Activated CD8-positive, alpha-beta memory T cell treated with anti-CD3 and anti-CD28 coated beads, Interleukin-2, amount 50 U/mL, for 24 hours (primary cell): ENCODE results near the gene KANSL1L.
"Not testable (repeated sequence)": the region's sequence is repeated elsewhere in the genome, so short reads cannot be mapped to it uniquely, and the experiment has no call there.

ENCODE experiments used
- DNase-seq: peaks from one replicate; pipeline ENCODE4 v3.0.0-alpha.2; 2020; ENCODE audit errors: extremely low read depth

KANSL1L gene

GRCh38 chr2:210179351-210179990, 8.3 kb upstream of the KANSL1L start:
- no peak for DNase-seq

- no peak for DNase-seq
Observed at GRCh38 chr2:210177769-210178168, 6.6 kb upstream of the KANSL1L start.

- not testable (repeated sequence) for DNase-seq
Observed at GRCh38 chr2:210177115-210177514, 5.9 kb upstream of the KANSL1L start.

DNA sequence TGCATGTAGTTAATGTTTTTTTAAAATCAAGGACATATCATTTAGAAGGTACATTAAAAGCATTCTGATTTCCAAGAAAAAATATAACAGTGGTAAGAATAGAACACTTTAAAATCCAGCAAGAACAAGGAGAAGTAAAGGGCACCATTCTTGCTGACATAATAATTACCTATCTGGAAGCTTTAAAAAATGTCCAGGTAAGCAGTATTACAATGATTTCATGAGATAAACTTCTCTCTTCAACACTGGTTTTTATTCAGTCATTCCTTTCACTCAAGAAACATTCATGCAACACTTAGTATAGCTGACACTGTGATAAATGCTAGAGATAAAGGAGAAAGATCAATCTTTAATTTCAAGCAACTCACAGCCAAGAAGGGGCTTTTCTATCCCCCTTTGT, 2.9 kb upstream of the KANSL1L start:
- no peak for DNase-seq

DNA sequence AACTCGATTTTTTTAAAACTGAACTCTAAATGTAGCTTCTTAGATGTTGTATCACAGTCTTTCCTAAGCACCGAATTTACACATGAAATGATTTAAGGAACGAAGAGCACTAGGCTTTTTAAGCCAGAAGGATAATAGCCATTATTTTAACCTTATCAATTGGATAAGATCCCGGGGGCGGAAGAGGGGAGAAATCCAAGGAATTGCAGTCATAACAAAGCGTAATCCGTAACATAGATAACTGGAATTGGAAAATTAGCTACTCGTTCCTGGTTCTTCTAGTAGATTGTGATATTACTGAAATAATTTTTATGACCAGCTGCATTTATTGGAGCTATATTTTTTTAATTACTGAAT, 988 bp upstream of the KANSL1L start:
- DNase-seq, result no peak

DNA sequence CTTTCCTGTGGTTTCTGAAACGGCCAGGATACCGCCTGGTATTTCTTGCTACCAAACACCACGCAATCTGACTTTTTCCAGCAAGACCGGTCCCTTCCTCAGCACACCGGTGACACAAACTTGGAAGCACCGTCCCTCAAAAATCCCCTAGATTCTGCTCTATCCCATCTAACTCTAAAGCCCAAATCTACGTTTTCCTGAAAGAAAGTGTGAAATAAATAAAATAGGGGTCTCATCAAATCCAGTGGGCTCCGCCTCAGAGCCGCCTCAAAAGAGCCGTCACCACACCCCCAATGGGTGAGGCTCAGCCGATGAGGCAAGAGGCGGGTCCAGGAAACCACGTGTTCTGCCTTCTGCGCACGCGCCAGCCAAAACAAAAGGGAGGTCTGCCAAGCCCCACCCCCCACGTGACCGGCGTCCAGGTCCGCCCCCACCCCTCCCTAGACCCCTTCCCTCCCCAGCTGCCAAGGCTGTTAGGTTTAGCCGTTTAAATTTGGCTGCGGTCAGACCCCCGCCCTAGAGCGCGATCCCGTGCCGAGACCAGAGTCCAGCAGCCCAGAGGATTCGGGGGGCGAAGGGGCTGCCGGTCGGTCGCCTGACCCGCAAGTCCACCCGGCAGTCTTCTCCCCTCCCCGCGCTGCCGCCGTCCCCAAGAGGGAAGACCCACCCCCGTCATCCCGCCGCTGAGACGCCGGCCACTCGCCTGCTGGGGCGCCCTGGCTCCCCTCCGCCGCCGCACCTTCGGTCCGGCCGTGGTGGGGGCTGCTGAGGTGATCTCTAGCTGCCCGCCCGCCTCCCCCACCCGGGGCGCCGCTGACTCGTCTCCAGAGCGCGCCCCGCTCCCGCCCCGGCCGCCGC, 534 bp downstream of the KANSL1L start:
- DNase-seq, result peak; percentile 94

DNA sequence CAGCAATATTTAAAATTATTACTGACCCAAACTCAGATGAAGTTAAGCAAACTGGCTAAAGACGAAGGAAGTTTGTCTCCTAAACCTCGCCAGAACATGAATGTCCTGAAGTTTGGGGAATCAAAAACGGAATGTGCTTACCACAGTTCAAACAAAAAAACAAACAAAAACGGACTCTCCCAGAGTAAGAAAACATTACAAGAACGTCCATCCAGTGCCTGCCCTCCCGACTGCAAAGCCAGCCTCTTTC, 1.1 kb downstream of the KANSL1L start:
- no peak for DNase-seq

DNA sequence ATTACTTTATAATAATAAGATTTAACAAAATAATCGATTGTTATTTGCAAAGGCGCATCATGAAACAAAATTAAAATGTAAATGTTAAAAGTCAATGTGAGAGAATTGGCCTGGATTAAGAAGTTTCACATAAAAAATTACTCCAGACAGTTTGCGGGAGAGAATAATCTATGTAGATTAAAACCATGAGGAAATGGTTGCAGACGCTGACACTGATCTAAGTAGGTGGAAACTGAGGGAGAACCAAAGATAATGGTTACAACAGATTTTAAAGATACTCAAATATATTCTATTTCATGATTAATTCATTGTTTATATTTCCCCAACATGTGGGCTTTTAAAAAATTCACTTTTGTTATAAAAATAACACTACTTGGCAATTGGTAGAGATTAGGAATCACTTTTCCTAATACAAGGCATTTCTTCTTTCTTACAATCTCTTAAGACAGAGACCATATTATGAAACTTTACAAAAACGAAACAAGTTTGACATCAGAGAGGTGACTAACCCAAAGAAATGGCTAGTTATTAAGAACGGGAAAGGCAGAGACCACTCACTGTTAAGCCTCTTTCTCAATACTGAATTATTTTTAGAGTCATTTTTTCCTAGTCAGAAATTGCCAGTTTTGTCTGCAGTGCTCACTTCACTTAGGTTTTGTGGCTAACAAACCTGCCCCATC, 1.6 kb downstream of the KANSL1L start:
- no peak for DNase-seq

DNA sequence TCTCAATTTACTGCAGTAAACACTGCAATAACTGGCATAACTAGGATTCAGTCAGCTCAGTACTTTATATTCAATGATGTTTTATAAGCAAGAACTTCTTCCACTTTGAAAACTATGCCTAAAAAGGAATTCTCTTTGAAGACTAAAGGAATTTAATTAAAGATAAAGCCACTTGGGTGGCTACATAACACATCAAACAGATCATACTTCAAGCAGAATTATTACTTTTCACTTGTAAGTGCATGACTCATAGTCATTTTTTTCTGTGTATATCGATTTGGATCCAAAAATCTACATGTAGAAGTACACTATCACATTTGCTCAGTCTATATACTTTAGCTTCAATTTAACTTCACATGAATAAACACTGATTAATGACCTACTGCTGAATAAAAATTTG, 4.0 kb downstream of the KANSL1L start:
- DNase-seq, result no peak

DNA sequence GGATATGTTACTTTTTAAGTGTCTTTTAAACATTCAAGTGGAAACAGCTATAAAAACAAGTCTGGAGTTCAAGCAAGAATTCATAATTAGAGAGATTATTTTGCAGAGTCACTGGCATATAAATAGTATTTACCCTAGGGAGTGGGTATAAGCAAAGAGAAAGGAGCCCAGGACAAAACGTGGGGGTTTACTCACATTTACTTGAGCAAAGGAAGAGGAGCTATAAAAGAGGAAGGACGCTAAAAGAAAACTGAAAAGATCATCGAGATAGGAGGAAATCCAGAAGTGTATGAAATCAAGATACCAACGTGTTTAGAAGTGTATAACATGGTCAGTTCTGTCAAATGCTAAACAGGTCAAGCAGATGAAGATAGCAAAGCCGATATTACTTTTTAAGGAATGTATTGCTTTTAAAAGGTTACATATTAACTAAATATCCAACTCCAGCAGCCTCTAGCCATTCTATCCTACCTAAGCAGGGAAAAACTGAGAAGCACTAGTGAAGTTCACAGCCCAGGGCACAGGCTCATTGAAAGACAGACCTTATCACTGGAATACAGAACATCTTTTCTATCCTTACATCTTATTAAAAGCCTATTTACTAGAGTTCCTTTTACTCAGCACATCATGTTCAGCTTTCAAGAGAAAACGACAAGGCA, 8.6 kb downstream of the KANSL1L start:
- DNase-seq, result no peak

- no peak for DNase-seq
Observed at GRCh38 chr2:210159059-210159458, 12.2 kb downstream of the KANSL1L start.

DNA sequence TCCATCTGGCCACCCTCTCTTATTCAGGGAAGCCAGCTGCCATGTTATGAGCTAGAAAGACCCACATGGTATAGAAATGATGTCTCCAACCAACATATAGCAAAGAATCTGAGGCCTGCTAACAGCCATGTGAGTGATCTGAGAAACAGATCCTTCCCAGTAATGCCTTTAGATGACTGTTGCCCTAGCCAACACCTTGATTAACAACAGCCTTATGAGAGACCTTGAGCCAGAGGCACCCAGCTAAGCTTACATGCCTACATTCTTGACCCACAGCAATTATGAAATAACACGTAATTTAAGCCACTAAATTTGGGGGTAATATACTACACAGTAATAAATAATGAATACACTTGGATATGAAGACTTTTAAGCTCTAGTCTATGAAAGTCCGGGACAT, 13.0 kb downstream of the KANSL1L start:
- DNase-seq, result no peak

DNA sequence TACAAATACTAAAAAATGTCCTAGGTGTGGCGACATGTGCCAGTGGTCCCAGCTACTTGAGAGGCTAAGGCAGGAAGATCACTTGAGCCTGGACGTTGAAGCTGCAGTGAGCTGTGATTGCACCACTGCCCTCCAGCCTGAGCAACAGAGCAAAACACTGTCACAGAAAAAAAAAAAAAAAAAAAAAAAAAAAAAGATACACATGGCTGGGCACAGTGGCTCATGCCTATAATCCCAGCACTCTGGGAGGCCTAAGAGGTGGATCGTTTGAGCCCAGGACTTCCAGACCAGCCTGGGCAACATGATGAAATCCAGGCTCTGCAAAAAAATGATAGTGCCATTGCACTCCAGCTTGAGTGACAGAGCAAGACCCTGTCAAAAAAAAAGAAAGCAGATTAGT, 13.7 kb downstream of the KANSL1L start:
- DNase-seq, result no peak

GRCh38 chr2:210147614-210148013, 23.6 kb downstream of the KANSL1L start:
- no peak for DNase-seq

- no peak for DNase-seq
Observed at GRCh38 chr2:210132239-210132638, 39.0 kb downstream of the KANSL1L start.

GRCh38 chr2:210128961-210129360, 42.2 kb downstream of the KANSL1L start:
- DNase-seq, result no peak

GRCh38 chr2:210113614-210114235, 57.5 kb downstream of the KANSL1L start:
- no peak for DNase-seq

- no peak for DNase-seq
Observed at GRCh38 chr2:210112871-210113270, 58.3 kb downstream of the KANSL1L start.

GRCh38 chr2:210099940-210100339, 71.3 kb downstream of the KANSL1L start:
- no peak for DNase-seq

DNA sequence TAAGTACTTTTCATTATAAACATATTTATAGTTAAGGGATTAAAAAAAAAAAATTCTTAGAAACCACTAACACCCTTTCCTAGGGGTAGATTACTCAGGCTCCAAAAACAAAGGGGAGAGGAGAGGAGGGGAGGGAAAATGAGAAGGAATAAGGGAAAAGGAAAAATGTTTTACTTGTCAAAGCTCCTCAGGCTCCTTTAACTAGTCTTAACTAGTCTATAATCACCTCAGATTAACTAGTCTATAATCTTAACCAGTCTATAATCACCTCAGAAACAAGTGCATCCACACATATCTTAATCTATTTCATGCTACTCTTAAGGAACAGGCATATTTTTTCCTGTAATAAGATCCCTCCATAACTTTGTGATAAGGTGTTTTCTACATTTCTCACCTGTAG, 76.4 kb downstream of the KANSL1L start:
- DNase-seq, result no peak

DNA sequence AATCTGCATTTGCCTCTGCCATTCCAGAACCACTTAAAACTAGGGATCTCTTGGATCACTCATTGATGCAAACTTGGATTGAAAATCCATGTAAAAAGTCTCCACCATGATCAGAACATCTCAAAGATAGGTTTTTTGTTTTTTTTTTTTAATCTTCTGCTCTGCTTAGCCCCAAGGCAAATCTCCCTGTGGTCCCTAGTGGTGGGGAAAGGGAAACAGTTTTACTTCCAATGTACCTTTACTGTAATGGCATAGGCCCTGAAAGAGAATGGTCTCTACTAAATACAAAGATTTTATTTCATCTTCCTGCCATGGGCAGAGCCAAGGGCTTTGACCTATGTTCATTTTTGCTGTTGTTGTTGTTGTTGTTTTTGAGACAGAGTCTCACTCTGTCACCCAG, 78.4 kb downstream of the KANSL1L start:
- DNase-seq, result no peak

DNA sequence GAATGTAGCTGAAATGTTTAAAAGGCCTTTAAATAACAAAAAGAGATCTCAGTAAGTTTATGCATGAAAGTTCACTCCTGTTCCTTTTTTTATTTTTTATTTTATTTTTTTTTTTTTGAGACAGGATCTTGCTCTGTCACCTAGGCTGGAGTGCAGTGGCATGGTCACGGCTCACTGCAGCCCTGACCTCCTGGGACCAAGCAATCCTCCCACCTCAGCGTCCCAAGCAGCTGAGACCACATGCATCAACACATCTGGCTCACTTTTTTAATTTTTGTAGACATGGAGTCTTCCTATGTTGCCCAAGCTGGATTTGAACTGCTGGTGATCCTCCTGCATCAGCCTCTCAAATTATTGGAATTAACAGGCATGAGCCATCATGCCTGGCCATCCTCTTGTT, 84.3 kb downstream of the KANSL1L start:
- no peak for DNase-seq
